Ammon's horn (tissue), 1 donor: ENCODE data around the gene ST3GAL2.

Experiments used
- DNase-seq: peaks from one replicate; pipeline ENCODE4 v3.0.0-alpha.2; 2016; ENCODE audit warnings: low spot score

The ST3GAL2 gene

GRCh38 chr16:70437582-70438557 lies 1.0 kb downstream of the ST3GAL2 start:
- no peak for DNase-seq

- no peak for DNase-seq
These were observed 1.8 kb downstream of the ST3GAL2 start for GRCh38 chr16:70437017-70437581.

GRCh38 chr16:70434484-70435260 lies 4.2 kb downstream of the ST3GAL2 start:
- no peak for DNase-seq

- no peak for DNase-seq
These were observed 5.3 kb downstream of the ST3GAL2 start for GRCh38 chr16:70433458-70434103.

GRCh38 chr16:70432723-70433457 lies 6.0 kb downstream of the ST3GAL2 start:
- DNase-seq, result no peak

GRCh38 chr16:70432356-70432722 lies 6.6 kb downstream of the ST3GAL2 start:
- no peak for DNase-seq

- DNase-seq, result no peak
These were observed 8.0 kb downstream of the ST3GAL2 start for GRCh38 chr16:70430667-70431536.

GRCh38 chr16:70429888-70430666 lies 8.8 kb downstream of the ST3GAL2 start:
- no peak for DNase-seq

GRCh38 chr16:70428178-70428998 lies 10.5 kb downstream of the ST3GAL2 start:
- DNase-seq, result peak; percentile 80

GRCh38 chr16:70427786-70428177 lies 11.1 kb downstream of the ST3GAL2 start:
- no peak for DNase-seq

- DNase-seq, result no peak
These were observed 16.4 kb downstream of the ST3GAL2 start for GRCh38 chr16:70422543-70422942.

- no peak for DNase-seq
These were observed 17.2 kb downstream of the ST3GAL2 start for GRCh38 chr16:70421473-70422311.

GRCh38 chr16:70421014-70421413 lies 17.9 kb downstream of the ST3GAL2 start:
- DNase-seq, result no peak

- DNase-seq, result no peak
These were observed 19.2 kb downstream of the ST3GAL2 start for GRCh38 chr16:70419384-70420327.

- DNase-seq, result no peak
These were observed 19.9 kb downstream of the ST3GAL2 start for GRCh38 chr16:70418993-70419318.

GRCh38 chr16:70418274-70418992 lies 20.5 kb downstream of the ST3GAL2 start:
- no peak for DNase-seq
